Measurements from ENCODE around the gene PLCB1.

PLCB1 gene

DNA sequence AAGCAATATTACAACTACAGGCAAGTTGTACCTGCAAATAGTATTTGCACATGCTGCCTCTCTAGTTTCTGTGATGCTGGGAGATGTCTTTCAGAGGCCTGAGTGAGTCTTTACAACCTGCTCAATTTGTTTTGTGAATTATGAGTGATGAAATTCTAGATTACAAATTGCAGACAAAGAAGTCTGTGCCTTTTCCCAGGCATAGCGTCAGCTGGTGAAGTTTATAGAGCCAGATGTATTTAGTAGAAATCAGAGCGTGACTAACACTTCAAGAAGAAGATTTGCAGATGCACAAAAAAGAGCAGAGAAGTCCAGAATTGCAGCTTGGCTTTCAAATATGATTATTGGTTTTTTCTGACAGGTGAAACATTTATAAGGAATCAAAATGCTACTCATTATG, 289.9 kb downstream of the PLCB1 start:
- no peak overlapping the region for H4K8ac ChIP-seq (ENCODE audit: low read depth, low read length)
- H3K27ac ChIP-seq (replicated peaks; ENCODE audit: low read length), result no peak overlapping the region
- no peaks in the 10 kb centered on the region for H3K27me3 ChIP-seq (ENCODE audit: control insufficient read depth in 3 of 3, insufficient read depth in 3 of 3, low read depth in 1 of 3, low read length in 3 of 3)
- no peaks in the 10 kb centered on the region for H3K79me1 ChIP-seq (ENCODE audit: low read depth, low read length)
- H3K4me2 ChIP-seq (ENCODE audit: insufficient read depth, low read length, poor library complexity, severe bottlenecking), result no peak overlapping the region
- DNase-seq (ENCODE audit: low spot score), result no peak
- H4K91ac ChIP-seq (ENCODE audit: low read depth, low read length, poor library complexity), result no peak overlapping the region
- H2BK5ac ChIP-seq (ENCODE audit: low read length), result no peak overlapping the region
- no peak overlapping the region for H2BK120ac ChIP-seq (ENCODE audit: low read depth, low read length)
- no peaks in the 10 kb centered on the region for H3K9me3 ChIP-seq (replicated peaks in 1 of 2; ENCODE audit: control insufficient read depth in 2 of 2, insufficient read depth in 1 of 2, low read depth in 1 of 2, low read length in 2 of 2)
- H3K23ac ChIP-seq (ENCODE audit: low read depth, low read length, poor library complexity), result no peak overlapping the region
- no peak overlapping the region for H3K4ac ChIP-seq (ENCODE audit: low read length)
- no peak overlapping the region for H2AK5ac ChIP-seq (ENCODE audit: low read depth, low read length)
- H3K14ac ChIP-seq (ENCODE audit: low read length), result no peak overlapping the region
- H3K18ac ChIP-seq (ENCODE audit: low read length), result no peak overlapping the region
- no peak overlapping the region for H3K4me3 ChIP-seq (ENCODE audit: low read length in 2 of 2)
- H3K36me3 ChIP-seq (replicated peaks in 1 of 2; ENCODE audit: control insufficient read depth in 2 of 2, insufficient read depth in 2 of 2, low read length in 2 of 2), result no peaks in the 10 kb centered on the region
- no peak overlapping the region for H2AFZ ChIP-seq (ENCODE audit: low read length)
- H3K4me1 ChIP-seq (ENCODE audit: control insufficient read depth in 2 of 2, insufficient read depth in 1 of 2, low read depth in 1 of 2, low read length in 2 of 2), result peaks cover 0 to 2% of the 10 kb centered on the region in 2 donors
- no CpG with 5 or more reads among the region's 2 CpGs for WGBS, 2 donors (ENCODE audit: extremely low coverage in 2 of 2, insufficient read length in 2 of 2, insufficient replicate concordance in 1 of 2)
- no peak overlapping the region for H3K9ac ChIP-seq (ENCODE audit: low read depth, low read length, poor library complexity)
- no peak overlapping the region for H2BK12ac ChIP-seq (ENCODE audit: low read length)
- no peak overlapping the region for H2BK15ac ChIP-seq (ENCODE audit: low read length)

- no peak overlapping the region for H3K9ac ChIP-seq (ENCODE audit: low read depth, low read length, poor library complexity)
- H2BK12ac ChIP-seq (ENCODE audit: low read length), result no peak overlapping the region
- H3K9me3 ChIP-seq (replicated peaks in 1 of 2; ENCODE audit: control insufficient read depth in 2 of 2, insufficient read depth in 1 of 2, low read depth in 1 of 2, low read length in 2 of 2), result no peaks in the 10 kb centered on the region
- no peak overlapping the region for H3K23ac ChIP-seq (ENCODE audit: low read depth, low read length, poor library complexity)
- no peak overlapping the region for H3K27ac ChIP-seq (replicated peaks; ENCODE audit: low read length)
- no peaks in the 10 kb centered on the region for H3K36me3 ChIP-seq (replicated peaks in 1 of 2; ENCODE audit: control insufficient read depth in 2 of 2, insufficient read depth in 2 of 2, low read length in 2 of 2)
- H3K79me1 ChIP-seq (ENCODE audit: low read depth, low read length), result no peaks in the 10 kb centered on the region
- no peak overlapping the region for H2BK120ac ChIP-seq (ENCODE audit: low read depth, low read length)
- H4K8ac ChIP-seq (ENCODE audit: low read depth, low read length), result no peak overlapping the region
- no peak overlapping the region for H3K14ac ChIP-seq (ENCODE audit: low read length)
- H3K27me3 ChIP-seq (ENCODE audit: control insufficient read depth in 3 of 3, insufficient read depth in 3 of 3, low read depth in 1 of 3, low read length in 3 of 3), result no peaks in the 10 kb centered on the region
- DNase-seq (ENCODE audit: low spot score), result no peak
- peaks cover 0 to 2% of the 10 kb centered on the region in 2 donors for H3K4me1 ChIP-seq (ENCODE audit: control insufficient read depth in 2 of 2, insufficient read depth in 1 of 2, low read depth in 1 of 2, low read length in 2 of 2)
- no peak overlapping the region for H4K91ac ChIP-seq (ENCODE audit: low read depth, low read length, poor library complexity)
- no peak overlapping the region for H3K18ac ChIP-seq (ENCODE audit: low read length)
- H3K4ac ChIP-seq (ENCODE audit: low read length), result no peak overlapping the region
- H2AFZ ChIP-seq (ENCODE audit: low read length), result no peak overlapping the region
- H2BK15ac ChIP-seq (ENCODE audit: low read length), result no peak overlapping the region
- no peak overlapping the region for H2BK5ac ChIP-seq (ENCODE audit: low read length)
- whole genome bisulfite sequencing, 2 donors (ENCODE audit: extremely low coverage in 2 of 2, insufficient read length in 2 of 2, insufficient replicate concordance in 1 of 2), result no CpG with 5 or more reads among the region's 2 CpGs
- H2AK5ac ChIP-seq (ENCODE audit: low read depth, low read length), result no peak overlapping the region
- no peak overlapping the region for H3K4me2 ChIP-seq (ENCODE audit: insufficient read depth, low read length, poor library complexity, severe bottlenecking)
- H3K4me3 ChIP-seq (ENCODE audit: low read length in 2 of 2), result no peak overlapping the region
Observed at GRCh38 chr20:8423482-8423881, 291.4 kb downstream of the PLCB1 start.

DNA sequence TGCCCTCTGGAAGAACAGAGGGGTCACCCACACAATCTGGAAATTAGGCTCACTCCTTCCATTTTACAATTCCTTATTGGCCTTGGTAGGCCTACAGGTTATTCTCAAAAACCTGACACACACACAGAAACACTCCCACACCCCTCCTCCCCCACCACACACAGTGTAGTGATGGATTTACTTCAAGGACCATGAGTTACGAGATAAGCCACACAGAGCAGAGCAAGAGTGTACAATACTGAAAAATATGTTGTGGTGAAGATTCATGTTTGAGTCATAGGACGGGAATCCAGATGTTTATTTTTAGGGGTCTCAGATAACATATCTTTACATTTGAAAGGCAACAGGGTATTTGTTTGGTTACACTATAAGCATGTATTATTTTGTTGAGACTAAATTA, 291.9 kb downstream of the PLCB1 start:
- Histone ChIP-seq H3K27ac (replicated peaks; ENCODE audit: low read length) (no peak overlapping the region), H3K4me2 (ENCODE audit: insufficient read depth, low read length, poor library complexity, severe bottlenecking) (no peak overlapping the region)
- no peak for DNase-seq (ENCODE audit: low spot score)

DNA sequence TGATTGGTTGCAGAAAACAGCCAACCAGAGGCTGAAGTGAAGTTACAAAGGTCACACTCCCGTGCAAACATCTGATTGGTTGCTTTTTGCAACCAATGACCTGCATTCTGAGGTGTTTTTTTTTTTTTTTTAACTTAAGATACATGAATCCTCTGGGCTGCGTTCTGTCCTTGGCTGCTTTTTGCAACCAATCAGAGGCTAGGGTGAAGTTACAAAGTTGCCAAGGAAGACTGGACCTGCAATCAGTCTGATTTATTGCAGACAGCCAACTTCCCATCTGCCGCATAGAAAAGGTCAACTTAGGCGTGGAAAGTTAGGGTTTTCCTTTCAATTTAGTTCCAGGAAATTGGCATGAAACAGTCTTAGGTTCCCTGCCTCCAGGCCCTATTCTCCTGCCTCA, 292.9 kb downstream of the PLCB1 start:
- Histone ChIP-seq H2BK12ac (ENCODE audit: low read length) (no peak overlapping the region), H3K4me3 (ENCODE audit: low read length in 2 of 2) (no peak overlapping the region), H3K23ac (ENCODE audit: low read depth, low read length, poor library complexity) (no peak overlapping the region), H3K79me1 (ENCODE audit: low read depth, low read length) (no peaks in the 10 kb centered on the region), H3K36me3 (replicated peaks in 1 of 2; ENCODE audit: control insufficient read depth in 2 of 2, insufficient read depth in 2 of 2, low read length in 2 of 2) (no peaks in the 10 kb centered on the region), H3K27me3 (ENCODE audit: control insufficient read depth in 3 of 3, insufficient read depth in 3 of 3, low read depth in 1 of 3, low read length in 3 of 3) (no peaks in the 10 kb centered on the region), H3K14ac (ENCODE audit: low read length) (no peak overlapping the region), H3K4ac (ENCODE audit: low read length) (no peak overlapping the region), H4K91ac (ENCODE audit: low read depth, low read length, poor library complexity) (no peak overlapping the region), H3K4me1 (ENCODE audit: control insufficient read depth in 2 of 2, insufficient read depth in 1 of 2, low read depth in 1 of 2, low read length in 2 of 2) (peaks cover 0 to 2% of the 10 kb centered on the region in 2 donors), H2BK15ac (ENCODE audit: low read length) (no peak overlapping the region), H2AFZ (ENCODE audit: low read length) (no peak overlapping the region), H4K8ac (ENCODE audit: low read depth, low read length) (no peak overlapping the region), H3K27ac (replicated peaks; ENCODE audit: low read length) (no peak overlapping the region), H2BK5ac (ENCODE audit: low read length) (no peak overlapping the region), H2AK5ac (ENCODE audit: low read depth, low read length) (no peak overlapping the region), H3K9ac (ENCODE audit: low read depth, low read length, poor library complexity) (no peak overlapping the region), H3K18ac (ENCODE audit: low read length) (no peak overlapping the region), H2BK120ac (ENCODE audit: low read depth, low read length) (no peak overlapping the region), H3K4me2 (ENCODE audit: insufficient read depth, low read length, poor library complexity, severe bottlenecking) (no peak overlapping the region), H3K9me3 (replicated peaks in 1 of 2; ENCODE audit: control insufficient read depth in 2 of 2, insufficient read depth in 1 of 2, low read depth in 1 of 2, low read length in 2 of 2) (no peaks in the 10 kb centered on the region)
- WGBS, 2 donors (ENCODE audit: extremely low coverage in 2 of 2, insufficient read length in 2 of 2, insufficient replicate concordance in 1 of 2), result no CpG with 5 or more reads among the region's 4 CpGs
- no peak for DNase-seq (ENCODE audit: low spot score)

More for the DNA sequence above, 291.9 kb downstream of the PLCB1 start:
- Histone ChIP-seq H3K9ac (ENCODE audit: low read depth, low read length, poor library complexity) (no peak overlapping the region), H3K4me3 (ENCODE audit: low read length in 2 of 2) (no peak overlapping the region), H4K8ac (ENCODE audit: low read depth, low read length) (no peak overlapping the region), H3K36me3 (replicated peaks in 1 of 2; ENCODE audit: control insufficient read depth in 2 of 2, insufficient read depth in 2 of 2, low read length in 2 of 2) (no peaks in the 10 kb centered on the region), H2BK12ac (ENCODE audit: low read length) (no peak overlapping the region), H3K4ac (ENCODE audit: low read length) (no peak overlapping the region), H3K14ac (ENCODE audit: low read length) (no peak overlapping the region), H3K27me3 (ENCODE audit: control insufficient read depth in 3 of 3, insufficient read depth in 3 of 3, low read depth in 1 of 3, low read length in 3 of 3) (no peaks in the 10 kb centered on the region), H3K9me3 (replicated peaks in 1 of 2; ENCODE audit: control insufficient read depth in 2 of 2, insufficient read depth in 1 of 2, low read depth in 1 of 2, low read length in 2 of 2) (no peaks in the 10 kb centered on the region), H2BK15ac (ENCODE audit: low read length) (no peak overlapping the region), H2AFZ (ENCODE audit: low read length) (no peak overlapping the region), H3K23ac (ENCODE audit: low read depth, low read length, poor library complexity) (no peak overlapping the region), H2BK5ac (ENCODE audit: low read length) (no peak overlapping the region), H2BK120ac (ENCODE audit: low read depth, low read length) (no peak overlapping the region), H3K79me1 (ENCODE audit: low read depth, low read length) (no peaks in the 10 kb centered on the region), H3K4me1 (ENCODE audit: control insufficient read depth in 2 of 2, insufficient read depth in 1 of 2, low read depth in 1 of 2, low read length in 2 of 2) (peaks cover 0 to 2% of the 10 kb centered on the region in 2 donors), H2AK5ac (ENCODE audit: low read depth, low read length) (no peak overlapping the region), H3K18ac (ENCODE audit: low read length) (no peak overlapping the region), H4K91ac (ENCODE audit: low read depth, low read length, poor library complexity) (no peak overlapping the region)
- no CpG with 5 or more reads among the region's 2 CpGs for WGBS, 2 donors (ENCODE audit: extremely low coverage in 2 of 2, insufficient read length in 2 of 2, insufficient replicate concordance in 1 of 2)

Data from neuronal stem cell (in vitro differentiated cells).